ENCODE measurements around the gene CHAT.

CHAT gene

DNA sequence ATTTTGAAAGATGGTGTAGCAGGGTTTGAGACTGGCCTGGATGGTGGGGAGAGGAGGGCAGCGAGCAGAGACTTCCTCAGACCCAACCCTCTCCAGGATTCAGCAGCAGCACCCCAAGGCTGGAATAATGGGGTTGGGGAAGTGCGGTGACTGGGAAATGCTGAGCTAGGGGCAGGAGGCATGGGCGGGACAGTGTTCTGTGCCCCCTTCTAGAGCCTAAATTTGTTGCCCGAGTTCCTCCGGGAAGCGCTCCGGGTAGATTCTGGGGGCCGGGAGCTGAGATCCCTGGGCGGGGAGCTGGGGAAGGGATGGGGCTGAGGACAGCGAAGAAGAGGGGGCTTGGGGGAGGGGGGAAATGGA, at the start of gene CHAT:
CHAT (plus strand) TSS at position 156 of the 360 bp plus-strand sequence; CDS start at position 309, 153 bp downstream.
- DNase-seq (ENCODE audit: low read depth, low spot score) = no peak

DNA sequence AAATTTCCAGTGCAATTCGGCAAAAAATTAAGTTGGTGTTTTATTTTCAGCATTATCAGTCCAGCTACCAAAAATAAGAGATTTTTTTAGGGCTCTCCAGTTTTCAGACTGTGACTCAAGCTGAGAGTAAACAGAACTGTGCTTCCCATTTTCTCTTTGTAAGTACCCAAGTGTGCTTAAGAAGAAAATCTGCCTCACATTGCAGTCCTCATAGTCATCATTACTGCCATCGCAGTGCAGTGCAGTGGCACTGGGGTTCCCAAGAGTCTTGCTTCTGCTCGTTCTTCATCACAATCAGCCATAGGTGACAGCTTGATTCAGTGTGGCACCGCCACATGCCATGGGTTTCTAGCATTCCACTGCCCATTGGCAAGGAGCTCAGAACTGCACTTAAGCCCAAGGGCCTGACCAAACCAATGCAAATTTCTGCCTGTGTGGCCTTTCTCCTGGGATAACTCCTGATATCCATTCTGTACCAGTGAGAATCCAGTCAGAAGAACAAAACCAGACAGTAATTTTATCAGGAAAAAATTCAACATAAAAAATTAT, 49.3 kb upstream of the CHAT start:
- DNase-seq (ENCODE audit: low read depth, low spot score) = no peak

DNA sequence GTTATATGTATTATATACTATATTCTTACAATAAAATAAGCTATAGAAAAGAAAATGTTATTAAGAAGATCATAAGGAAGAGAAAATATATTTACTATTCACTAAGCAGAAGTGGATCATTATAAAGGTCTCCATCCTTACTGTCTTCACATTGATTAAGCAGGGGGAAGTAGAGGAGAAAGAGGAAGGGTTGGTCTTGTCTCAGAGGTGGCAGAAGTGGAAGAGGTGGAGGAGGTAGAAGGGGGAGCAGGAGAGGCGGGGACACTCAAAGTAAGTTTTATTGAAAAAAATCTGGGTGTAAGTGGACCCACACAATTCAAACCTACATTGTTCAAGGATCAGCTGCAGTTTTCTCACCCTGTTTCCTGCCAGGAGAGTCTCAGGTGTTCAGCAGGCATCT, 46.0 kb upstream of the CHAT start:
- DNase-seq (ENCODE audit: low read depth, low spot score) = no peak

DNA sequence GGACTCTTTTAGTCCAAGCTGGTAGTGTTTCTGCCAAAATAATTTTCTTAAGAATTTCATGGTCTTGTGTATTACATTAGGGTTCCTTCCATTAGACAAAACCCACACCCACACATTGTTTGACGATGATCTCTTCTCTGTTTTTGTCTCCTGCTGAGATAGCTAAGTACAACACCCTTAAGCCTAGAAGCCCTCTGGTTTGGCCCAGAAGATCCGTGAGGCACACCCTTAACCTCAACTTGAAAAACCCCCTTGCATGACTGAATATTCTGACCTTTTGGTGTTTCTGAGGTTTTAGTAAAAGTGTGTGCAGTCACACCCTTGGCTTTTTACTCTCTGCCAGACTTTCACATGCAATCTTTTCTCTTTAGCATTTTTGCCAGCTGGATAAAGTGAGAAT, 45.6 kb upstream of the CHAT start:
- no peak for DNase-seq (ENCODE audit: low read depth, low spot score)

GRCh38 chr10:49569031-49569631, 44.7 kb upstream of the CHAT start:
- DNase-seq (ENCODE audit: low read depth, low spot score) = no peak

- DNase-seq (ENCODE audit: low read depth, low spot score) = no peak
Observed at GRCh38 chr10:49571388-49571787, 42.4 kb upstream of the CHAT start.

GRCh38 chr10:49572594-49573114, 41.2 kb upstream of the CHAT start:
- no peak for DNase-seq (ENCODE audit: low read depth, low spot score)

- no peak for DNase-seq (ENCODE audit: low read depth, low spot score)
Observed at GRCh38 chr10:49575489-49576072, 38.3 kb upstream of the CHAT start.

DNA sequence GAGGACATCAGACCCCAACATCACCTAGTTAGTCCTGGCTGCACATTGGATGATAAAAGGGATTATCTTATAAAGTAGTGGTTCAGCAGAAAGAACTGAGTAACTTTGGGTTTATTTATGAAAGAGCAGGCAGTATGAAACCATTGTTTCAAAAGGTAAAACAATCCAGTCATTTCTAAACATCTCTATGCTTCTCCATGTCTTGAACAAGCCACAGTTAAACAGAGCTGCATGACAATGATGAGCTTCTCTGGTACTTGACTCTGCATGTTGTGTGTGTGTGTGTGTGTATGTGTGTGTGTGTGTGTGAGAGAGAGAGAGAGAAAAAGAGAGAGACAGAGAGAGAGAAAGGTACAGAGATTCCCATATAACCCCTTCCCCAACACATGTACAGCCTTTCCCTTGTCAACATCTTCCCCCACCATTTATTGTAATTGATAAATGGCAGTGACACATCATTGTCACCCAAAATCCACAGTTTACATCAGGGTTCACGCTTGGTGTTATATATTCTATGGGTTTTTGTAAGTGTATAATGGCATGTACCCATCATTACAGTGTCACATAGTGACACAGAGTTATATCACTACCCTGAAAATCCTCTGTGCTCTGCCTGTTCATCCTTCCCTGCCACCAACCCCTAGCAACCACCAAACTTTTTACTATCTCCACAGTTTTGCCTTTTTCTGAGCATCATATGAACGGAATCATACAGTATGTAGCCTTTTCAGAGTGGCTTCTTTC, 36.5 kb upstream of the CHAT start:
- no peak for DNase-seq (ENCODE audit: low read depth, low spot score)

GRCh38 chr10:49578392-49578791, 35.4 kb upstream of the CHAT start:
- DNase-seq (ENCODE audit: low read depth, low spot score) = no peak

GRCh38 chr10:49579621-49580020, 34.2 kb upstream of the CHAT start:
- no peak for DNase-seq (ENCODE audit: low read depth, low spot score)

DNA sequence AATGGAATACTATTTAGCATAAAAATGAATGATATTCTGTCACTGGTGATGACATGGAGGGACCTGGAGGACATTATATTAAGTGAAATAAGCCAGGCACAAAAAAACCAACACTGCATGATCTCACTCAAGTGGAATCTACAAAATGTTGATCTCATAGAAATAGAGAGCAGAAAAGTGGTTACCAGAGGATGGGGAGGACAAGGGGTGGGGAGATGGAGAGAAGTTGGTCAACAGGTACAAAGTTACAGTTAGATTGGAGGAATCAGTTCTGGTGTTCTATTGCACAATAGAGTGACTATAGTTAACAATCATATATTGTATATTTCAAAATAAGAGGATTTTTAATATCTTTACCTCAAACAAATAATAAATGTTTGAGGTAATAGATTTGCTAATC, 28.4 kb upstream of the CHAT start:
- no peak for DNase-seq (ENCODE audit: low read depth, low spot score)

DNA sequence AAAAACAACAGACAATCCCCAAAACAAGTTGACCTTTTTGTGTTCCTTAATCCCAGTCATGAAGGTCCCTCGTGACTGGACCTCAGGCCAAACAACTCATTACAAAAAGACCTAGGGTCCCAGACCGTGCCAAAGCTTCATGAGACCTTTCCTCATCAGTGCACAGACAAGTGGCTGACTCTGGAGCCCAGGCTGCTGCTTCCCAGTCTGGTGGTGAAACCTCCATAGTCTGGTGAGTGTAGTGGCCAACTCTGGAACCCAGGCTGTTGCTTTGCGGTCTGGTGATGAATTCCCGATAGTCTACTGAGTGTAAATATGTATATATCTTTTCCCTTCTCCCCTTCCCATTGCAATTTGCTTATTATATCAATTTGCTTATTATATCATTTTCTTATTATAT, 25.9 kb upstream of the CHAT start:
- DNase-seq (ENCODE audit: low read depth, low spot score) = no peak

- DNase-seq (ENCODE audit: low read depth, low spot score) = peak; percentile 19
Observed at GRCh38 chr10:49592726-49593563, 20.9 kb upstream of the CHAT start.

- DNase-seq (ENCODE audit: low read depth, low spot score) = no peak
Observed at GRCh38 chr10:49593564-49593875, 20.3 kb upstream of the CHAT start.

GRCh38 chr10:49593998-49594397, 19.8 kb upstream of the CHAT start:
- DNase-seq (ENCODE audit: low read depth, low spot score) = no peak

- DNase-seq (ENCODE audit: low read depth, low spot score) = no peak
Observed at GRCh38 chr10:49594594-49594993, 19.2 kb upstream of the CHAT start.

DNA sequence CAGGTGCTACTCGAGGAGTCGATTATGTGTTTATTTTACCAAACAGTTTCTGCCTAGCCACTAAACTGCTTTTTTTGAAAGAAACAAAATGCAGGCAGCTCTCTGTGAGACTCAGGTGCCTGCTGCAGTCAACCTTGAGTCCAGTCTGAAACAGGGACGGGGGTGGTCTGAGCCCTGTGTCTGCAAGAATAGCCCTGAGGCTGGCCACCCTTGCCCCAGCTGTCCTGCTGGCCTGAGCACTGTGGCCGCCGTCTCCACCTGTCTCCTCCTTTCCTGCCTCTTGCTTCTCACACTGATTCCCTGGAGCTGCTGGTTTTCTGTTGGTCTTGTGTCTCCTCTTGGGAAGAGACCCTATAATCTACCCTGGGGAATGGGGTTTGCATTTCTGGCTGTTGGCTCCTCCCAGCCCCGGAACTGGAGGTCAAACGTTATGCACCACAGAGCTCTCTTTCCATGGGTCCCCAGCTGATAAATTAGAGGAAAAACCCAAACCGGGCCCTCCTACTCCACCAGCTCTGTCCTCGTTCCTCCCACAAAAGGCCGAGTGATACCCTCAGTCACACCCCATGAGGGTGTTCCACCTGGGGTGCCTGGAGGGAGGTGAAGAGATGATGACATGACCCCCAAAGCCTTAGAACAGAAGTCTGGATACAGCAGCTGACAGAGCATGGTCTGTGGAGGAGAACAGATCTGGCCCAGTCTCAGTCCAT, 18.7 kb upstream of the CHAT start:
- DNase-seq (ENCODE audit: low read depth, low spot score) = no peak

DNA sequence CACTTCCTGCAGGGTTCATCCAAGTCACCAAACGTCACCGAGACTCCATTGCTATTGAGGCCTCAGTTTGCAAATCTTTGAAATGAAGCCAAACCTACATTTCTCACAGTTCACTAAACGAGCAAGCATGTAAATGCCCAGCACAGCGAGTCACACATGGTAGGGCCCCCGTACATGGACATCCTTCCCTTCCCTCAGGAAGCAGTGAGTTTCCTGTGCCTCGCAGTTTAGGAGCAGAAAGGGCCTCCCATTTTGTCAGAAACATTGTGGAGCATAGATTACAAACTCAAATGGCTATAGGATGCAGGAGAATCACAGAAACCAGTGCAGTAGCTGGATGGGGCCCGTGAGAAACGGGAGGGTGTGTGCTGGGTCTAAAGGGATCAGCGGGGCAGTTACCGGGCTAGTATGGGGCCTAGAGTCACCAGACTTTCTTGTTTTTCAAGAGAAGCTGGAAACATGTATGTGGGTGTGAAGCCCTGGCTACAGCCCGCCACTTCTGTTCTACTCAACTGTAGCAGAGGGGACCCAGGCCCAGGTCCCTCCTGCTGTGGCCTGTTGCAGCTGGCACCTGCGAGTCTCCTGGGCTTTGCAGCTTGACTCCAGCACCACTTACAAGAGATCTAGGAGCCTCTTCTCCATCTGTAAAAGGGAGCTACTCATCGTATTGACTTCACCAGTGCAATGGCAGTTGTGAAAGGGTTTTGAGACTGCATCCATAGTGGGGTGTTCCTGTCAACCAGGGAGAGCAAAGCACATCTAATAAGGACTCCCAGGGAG, 17.9 kb upstream of the CHAT start:
- DNase-seq (ENCODE audit: low read depth, low spot score) = no peak

DNA sequence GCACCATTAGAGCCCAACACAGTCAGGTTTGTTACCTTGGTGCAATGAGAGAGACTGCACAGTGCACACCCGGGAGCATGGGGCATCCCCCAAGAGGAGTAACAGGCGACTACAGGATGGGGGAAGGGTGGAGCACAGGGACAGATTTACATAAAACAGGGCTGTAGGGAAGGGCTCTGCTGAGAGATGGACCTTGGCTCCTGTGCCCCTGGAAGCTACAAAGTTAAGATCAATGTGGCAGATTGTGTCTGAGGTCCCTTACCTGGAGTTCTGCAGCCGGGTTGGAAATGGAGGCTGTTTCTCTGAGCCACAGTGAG, 17.4 kb upstream of the CHAT start:
- no peak for DNase-seq (ENCODE audit: low read depth, low spot score)

- DNase-seq (ENCODE audit: low read depth, low spot score) = no peak
Observed at GRCh38 chr10:49596836-49597235, 17.0 kb upstream of the CHAT start.

All from activated CD4-positive, CD25-positive, alpha-beta regulatory T cell treated with anti-CD3 and anti-CD28 coated beads, Interleukin-2, amount 50 U/mL, for 16 hours (primary cell).